ENCODE measurements around the gene DRD4.

GRCh38 chr11:673866-674265, 36.8 kb downstream of the DRD4 start:
- TF ChIP-seq YY1 (IDR thresholded peaks at IDR 0.05; ENCODE audit: low read depth, low read length) (no peak), CTCF (IDR thresholded peaks at IDR 0.05; ENCODE audit: control extremely low read depth in 1 of 3, insufficient read depth in 1 of 3, low read depth in 1 of 3, low read length in 3 of 3) (no peak), FOSL1 (IDR thresholded peaks at IDR 0.05; ENCODE audit: insufficient read depth, low read depth, low read length) (no peak), TAF7 (optimal IDR thresholded peaks at IDR 0.05; ENCODE audit: borderline replicate concordance, low read depth, low read length) (no peak), POLR2A (IDR thresholded peaks at IDR 0.05; ENCODE audit: control extremely low read depth in 1 of 2, low read depth in 2 of 2, low read length in 2 of 2) (no peak), BRCA1 (IDR thresholded peaks at IDR 0.05; ENCODE audit: low read depth, low read length) (no peak), HDAC6 (IDR thresholded peaks at IDR 0.05; ENCODE audit: low read depth, low read length) (no peak), GABPA (IDR thresholded peaks at IDR 0.05; ENCODE audit: borderline replicate concordance, insufficient read depth, low read length) (no peak), CHD1 (IDR thresholded peaks at IDR 0.05; ENCODE audit: low read depth, low read length) (no peak), RBBP5 (IDR thresholded peaks at IDR 0.05; ENCODE audit: borderline replicate concordance, low read depth, low read length) (no peak)

Data from H1 (cell line).